ENCODE data around the gene RBM39.
"Not testable (repeated sequence)": the region's sequence is repeated elsewhere in the genome, so short reads cannot be mapped to it uniquely, and the experiment has no call there.

RBM39 gene

GRCh38 chr20:35706591-35707529 lies 35.2 kb downstream of the RBM39 start:
- H3K9ac ChIP-seq (ENCODE audit: low read length); H3K27ac ChIP-seq (ENCODE audit: low read depth, low read length); H3K27me3 ChIP-seq (ENCODE audit: control insufficient read depth, insufficient read depth, low read length); H3K4me1 ChIP-seq (ENCODE audit: control insufficient read depth, insufficient read depth, low read length); H3K4me3 ChIP-seq (ENCODE audit: low read length): not testable (repeated sequence)
- H3K36me3 ChIP-seq (ENCODE audit: control insufficient read depth, insufficient read depth, low read length): peaks cover 33% of the 10 kb centered on the region

- H3K4me1 ChIP-seq (ENCODE audit: control insufficient read depth, insufficient read depth, low read length): not testable (repeated sequence)
These were observed 36.2 kb downstream of the RBM39 start for GRCh38 chr20:35705894-35706293.

DNA sequence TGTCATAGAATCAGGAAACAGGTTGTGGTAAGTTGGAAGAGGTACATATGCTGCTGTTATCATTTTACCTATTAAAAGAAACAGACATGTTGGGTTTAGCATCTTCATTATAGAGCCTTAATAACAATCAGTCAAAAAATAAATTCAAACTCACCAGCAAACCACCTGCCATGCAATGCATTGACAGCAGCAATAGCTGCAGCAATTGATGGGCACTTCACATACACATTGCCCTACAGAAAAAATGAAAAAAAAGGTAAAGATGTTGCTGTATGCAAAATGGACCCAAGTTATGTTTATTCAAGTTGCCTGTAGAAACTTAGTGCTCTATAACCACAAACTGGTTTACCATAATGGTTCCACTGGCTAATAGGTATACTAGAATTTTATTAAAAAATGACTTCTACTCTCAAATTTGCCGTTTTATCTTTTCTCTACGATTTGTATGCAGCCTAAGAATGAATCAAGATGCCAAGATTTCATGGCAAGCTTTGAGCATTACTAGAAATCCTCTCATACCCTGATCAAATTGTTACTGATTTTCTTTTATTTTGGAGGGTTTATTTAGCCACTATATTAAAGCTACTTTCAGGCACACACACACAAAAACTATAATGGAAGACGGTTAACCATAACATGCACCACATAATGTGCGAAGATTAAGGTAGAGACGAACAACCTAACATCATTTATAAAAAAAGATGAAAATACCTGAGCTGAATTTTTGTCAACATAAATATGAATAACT lies 37.4 kb downstream of the RBM39 start:
- H3K27me3 ChIP-seq (ENCODE audit: control insufficient read depth, insufficient read depth, low read length): no peaks in the 10 kb centered on the region
- H3K9ac ChIP-seq (ENCODE audit: low read length): no peak overlapping the region
- H3K4me3 ChIP-seq (ENCODE audit: low read length): no peak overlapping the region
- peaks cover 29% of the 10 kb centered on the region for H3K36me3 ChIP-seq (ENCODE audit: control insufficient read depth, insufficient read depth, low read length)
- no peak overlapping the region for H3K27ac ChIP-seq (ENCODE audit: low read depth, low read length)
- H3K4me1 ChIP-seq (ENCODE audit: control insufficient read depth, insufficient read depth, low read length): peaks cover 7% of the 10 kb centered on the region

More at GRCh38 chr20:35705894-35706293, 36.2 kb downstream of the RBM39 start:
- not testable (repeated sequence) for H3K9ac ChIP-seq (ENCODE audit: low read length); H3K27me3 ChIP-seq (ENCODE audit: control insufficient read depth, insufficient read depth, low read length); H3K4me3 ChIP-seq (ENCODE audit: low read length); H3K27ac ChIP-seq (ENCODE audit: low read depth, low read length)
- H3K36me3 ChIP-seq (ENCODE audit: control insufficient read depth, insufficient read depth, low read length): peaks cover 32% of the 10 kb centered on the region

DNA sequence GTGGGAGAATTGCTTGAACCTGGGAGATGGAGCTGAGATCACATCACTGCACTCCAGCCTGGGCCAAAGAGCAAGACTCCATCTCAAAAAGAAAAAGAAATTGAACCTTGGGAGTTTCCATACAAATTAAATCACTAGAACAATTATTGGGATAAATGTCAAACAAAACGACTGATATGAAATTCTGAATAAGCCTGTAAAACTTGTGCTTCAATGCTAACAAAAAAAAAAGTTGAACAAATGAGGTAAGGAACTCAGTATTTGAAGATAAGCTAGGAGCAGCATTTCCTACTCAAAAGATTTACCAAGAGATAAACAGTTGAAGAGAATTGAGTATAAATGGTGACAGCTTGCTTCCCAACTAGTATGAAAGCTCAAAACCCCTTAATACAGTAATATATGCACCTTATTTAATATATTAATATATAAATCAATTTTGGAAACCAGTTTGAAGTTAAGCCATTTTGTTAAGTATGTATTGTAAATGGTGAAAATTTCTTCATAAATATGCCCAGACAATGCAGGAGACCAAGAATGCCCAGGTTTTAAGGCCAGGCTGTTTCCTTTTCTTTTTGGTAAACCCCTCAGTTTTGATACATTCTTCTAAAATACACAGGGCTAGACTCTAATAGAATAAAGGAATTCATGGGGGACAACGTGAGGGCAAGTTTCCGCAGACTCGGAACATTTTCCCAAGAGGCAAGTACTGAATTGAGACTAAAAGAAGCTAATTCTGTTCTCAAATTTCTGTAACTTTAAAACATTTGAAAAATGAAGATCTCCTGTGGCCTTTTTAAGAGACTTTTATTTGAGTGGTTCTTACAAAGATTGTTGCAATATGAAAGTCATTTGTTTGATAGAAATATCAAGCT lies 39.0 kb downstream of the RBM39 start:
- Histone ChIP-seq H3K4me3 (ENCODE audit: low read length) (no peak overlapping the region), H3K36me3 (ENCODE audit: control insufficient read depth, insufficient read depth, low read length) (peaks cover 25% of the 10 kb centered on the region), H3K9ac (ENCODE audit: low read length) (no peak overlapping the region), H3K4me1 (ENCODE audit: control insufficient read depth, insufficient read depth, low read length) (peaks cover 11% of the 10 kb centered on the region), H3K27ac (ENCODE audit: low read depth, low read length) (no peak overlapping the region), H3K27me3 (ENCODE audit: control insufficient read depth, insufficient read depth, low read length) (no peaks in the 10 kb centered on the region)

- Histone ChIP-seq H3K27ac (ENCODE audit: low read depth, low read length) (no peak overlapping the region), H3K36me3 (ENCODE audit: control insufficient read depth, insufficient read depth, low read length) (peaks cover 24% of the 10 kb centered on the region), H3K27me3 (ENCODE audit: control insufficient read depth, insufficient read depth, low read length) (no peaks in the 10 kb centered on the region), H3K4me1 (ENCODE audit: control insufficient read depth, insufficient read depth, low read length) (peaks cover 11% of the 10 kb centered on the region), H3K4me3 (ENCODE audit: low read length) (no peak overlapping the region), H3K9ac (ENCODE audit: low read length) (no peak overlapping the region)
These were observed 39.8 kb downstream of the RBM39 start for GRCh38 chr20:35702051-35702823.

DNA sequence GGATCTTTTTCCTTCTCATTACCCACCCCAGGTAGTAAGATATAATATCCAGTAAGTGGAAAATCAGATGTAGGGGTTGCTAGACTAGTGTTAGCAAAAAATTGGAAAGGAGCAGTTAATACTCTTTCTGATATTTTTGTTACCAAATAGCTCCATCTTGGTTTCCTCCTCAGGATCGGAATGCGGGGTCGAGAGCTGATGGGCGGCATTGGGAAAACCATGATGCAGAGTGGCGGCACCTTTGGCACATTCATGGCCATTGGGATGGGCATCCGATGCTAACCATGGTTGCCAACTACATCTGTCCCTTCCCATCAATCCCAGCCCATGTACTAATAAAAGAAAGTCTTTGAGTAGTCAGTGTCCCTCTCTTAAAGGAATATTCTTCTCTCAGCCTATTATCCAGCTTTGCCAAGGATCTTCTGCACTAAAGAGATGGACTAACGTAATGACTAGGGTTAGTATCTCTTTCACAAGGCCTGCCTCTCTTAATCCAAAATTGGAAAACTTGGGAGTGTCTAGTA lies 41.4 kb downstream of the RBM39 start:
- peaks cover 11% of the 10 kb centered on the region for H3K36me3 ChIP-seq (ENCODE audit: control insufficient read depth, insufficient read depth, low read length)
- H3K4me1 ChIP-seq (ENCODE audit: control insufficient read depth, insufficient read depth, low read length): peaks cover 11% of the 10 kb centered on the region
- H3K27ac ChIP-seq (ENCODE audit: low read depth, low read length): no peak overlapping the region
- no peak overlapping the region for H3K9ac ChIP-seq (ENCODE audit: low read length)
- no peak overlapping the region for H3K4me3 ChIP-seq (ENCODE audit: low read length)
- H3K27me3 ChIP-seq (ENCODE audit: control insufficient read depth, insufficient read depth, low read length): no peaks in the 10 kb centered on the region

GRCh38 chr20:35699957-35700624 lies 42.0 kb downstream of the RBM39 start:
- H3K27ac ChIP-seq (ENCODE audit: low read depth, low read length): peak overlapping the region; percentile 90
- H3K36me3 ChIP-seq (ENCODE audit: control insufficient read depth, insufficient read depth, low read length): peaks cover 11% of the 10 kb centered on the region
- H3K9ac ChIP-seq (ENCODE audit: low read length): peak overlapping the region; percentile 97
- H3K4me1 ChIP-seq (ENCODE audit: control insufficient read depth, insufficient read depth, low read length): peaks cover 11% of the 10 kb centered on the region
- no peaks in the 10 kb centered on the region for H3K27me3 ChIP-seq (ENCODE audit: control insufficient read depth, insufficient read depth, low read length)
- H3K4me3 ChIP-seq (ENCODE audit: low read length): peak overlapping the region; percentile 91

- peaks cover 11% of the 10 kb centered on the region for H3K4me1 ChIP-seq (ENCODE audit: control insufficient read depth, insufficient read depth, low read length)
- H3K9ac ChIP-seq (ENCODE audit: low read length): peak within 1 kb of the TSS; percentile 97
- peaks cover 6% of the 10 kb centered on the region for H3K36me3 ChIP-seq (ENCODE audit: control insufficient read depth, insufficient read depth, low read length)
- no peaks in the 10 kb centered on the region for H3K27me3 ChIP-seq (ENCODE audit: control insufficient read depth, insufficient read depth, low read length)
- peak within 1 kb of the TSS; percentile 90 for H3K27ac ChIP-seq (ENCODE audit: low read depth, low read length)
- H3K4me3 ChIP-seq (ENCODE audit: low read length): peak within 1 kb of the TSS; percentile 91
These were observed 42.7 kb downstream of the RBM39 start, which contains the start of the genes NFS1 and ROMO1 for GRCh38 chr20:35699127-35699956. TSS of gene NFS1 (minus strand) at chr20:35699352. CDS start at chr20:35699288, 64 bp downstream. TSS of gene ROMO1 (plus strand) at chr20:35699405. CDS start at chr20:35699633, 228 bp downstream.

GRCh38 chr20:35698298-35699126 lies 43.5 kb downstream of the RBM39 start:
- Histone ChIP-seq H3K4me1 (ENCODE audit: control insufficient read depth, insufficient read depth, low read length) (peaks cover 11% of the 10 kb centered on the region), H3K4me3 (ENCODE audit: low read length) (peak overlapping the region; percentile 91), H3K9ac (ENCODE audit: low read length) (peak overlapping the region; percentile 64), H3K27ac (ENCODE audit: low read depth, low read length) (peak overlapping the region; percentile 90), H3K36me3 (ENCODE audit: control insufficient read depth, insufficient read depth, low read length) (peaks cover 6% of the 10 kb centered on the region), H3K27me3 (ENCODE audit: control insufficient read depth, insufficient read depth, low read length) (no peaks in the 10 kb centered on the region)

Measured in rectal smooth muscle tissue (tissue), 1 donor.